NCI-H2081 treated with DMSO at 0.1 percent for 48 hours (cell line): ENCODE data around the gene MVB12B.

Source experiments
- DNase-seq: peaks from one replicate; lab custom pipeline; 2025; lab: John Stamatoyannopoulos, UW

Gene MVB12B

GRCh38 chr9:126331964-126332748 is 5.5 kb downstream of the MVB12B start:
- no peak for DNase-seq

- no peak for DNase-seq
Observed at GRCh38 chr9:126334721-126335621, 8.3 kb downstream of the MVB12B start.

- DNase-seq = no peak
Observed at GRCh38 chr9:126335837-126336735, 9.5 kb downstream of the MVB12B start.

- DNase-seq = no peak
Observed at GRCh38 chr9:126336736-126337325, 10.2 kb downstream of the MVB12B start.

- no peak for DNase-seq
Observed at GRCh38 chr9:126337729-126338372, 11.2 kb downstream of the MVB12B start.

GRCh38 chr9:126338945-126339344 is 12.3 kb downstream of the MVB12B start:
- DNase-seq = no peak

GRCh38 chr9:126341426-126341825 is 14.8 kb downstream of the MVB12B start:
- DNase-seq = no peak

- DNase-seq = no peak
Observed at GRCh38 chr9:126341902-126342301, 15.3 kb downstream of the MVB12B start.

GRCh38 chr9:126342621-126343031 is 16.0 kb downstream of the MVB12B start:
- no peak for DNase-seq

GRCh38 chr9:126343271-126343700 is 16.7 kb downstream of the MVB12B start:
- DNase-seq = no peak

- no peak for DNase-seq
Observed at GRCh38 chr9:126346031-126346430, 19.4 kb downstream of the MVB12B start.

GRCh38 chr9:126347093-126347492 is 20.5 kb downstream of the MVB12B start:
- DNase-seq = no peak

- no peak for DNase-seq
Observed at GRCh38 chr9:126347911-126348760, 21.5 kb downstream of the MVB12B start.

- no peak for DNase-seq
Observed at GRCh38 chr9:126348911-126349550, 22.4 kb downstream of the MVB12B start.

- DNase-seq = no peak
Observed at GRCh38 chr9:126354887-126355770, 28.5 kb downstream of the MVB12B start.

- no peak for DNase-seq
Observed at GRCh38 chr9:126357074-126357473, 30.4 kb downstream of the MVB12B start.

- no peak for DNase-seq
Observed at GRCh38 chr9:126360073-126360472, 33.4 kb downstream of the MVB12B start.

- DNase-seq = no peak
Observed at GRCh38 chr9:126361810-126362238, 35.2 kb downstream of the MVB12B start.
